ENCODE measurements around the gene IRF4. TPM values are rescaled to one million over a fixed set of nuclear protein-coding genes. Genes with fewer than 3 reads are reported as not detected.

Gene IRF4
- polyA plus RNA-seq, 1 of the 3 experiments (the other 2 are of a cell fraction): not detected

DNA sequence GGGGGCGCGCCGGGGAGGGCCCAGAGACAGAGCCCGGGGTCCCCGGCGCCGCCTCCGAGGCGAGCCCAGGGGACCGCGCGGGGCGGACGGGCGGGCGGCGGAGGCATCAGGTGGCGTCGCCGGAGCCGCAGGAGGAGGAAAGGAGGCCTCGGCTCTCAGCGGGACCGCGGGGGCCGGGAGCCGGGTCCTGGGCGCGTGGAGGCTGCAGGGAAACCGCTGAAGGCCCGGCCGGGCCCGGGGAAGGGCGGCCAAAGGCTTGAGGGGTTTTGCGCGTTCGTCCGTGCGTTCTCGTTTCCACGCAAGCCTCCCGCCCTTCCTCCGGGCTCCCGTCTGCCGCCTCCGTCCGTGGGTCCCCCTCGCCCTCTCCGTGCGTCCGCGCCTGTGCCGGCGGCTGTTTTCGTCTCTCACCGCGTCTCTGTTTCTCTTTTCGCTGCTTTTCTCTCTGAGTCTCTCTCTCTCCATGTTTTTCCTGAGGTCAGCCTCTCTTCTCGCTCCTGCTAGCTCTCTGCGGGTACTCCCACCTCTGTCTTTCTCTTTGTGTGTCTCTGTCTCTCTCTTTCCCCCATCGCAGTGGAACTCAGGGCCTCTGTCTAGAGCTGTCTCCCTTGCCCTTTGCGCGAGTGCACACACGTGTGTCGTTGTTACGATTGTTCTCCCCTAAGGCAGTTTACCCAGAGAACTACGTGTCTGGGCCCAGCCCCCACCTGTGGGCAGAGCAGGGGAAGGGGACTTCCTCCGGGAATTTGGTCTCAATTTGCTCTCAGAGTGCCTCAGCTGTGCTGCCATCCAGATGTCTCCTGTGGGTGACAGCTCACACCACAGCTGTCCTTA is 2.1 kb downstream of the IRF4 start:
- Histone ChIP-seq H4K20me1 (ENCODE audit: insufficient read depth) (no peaks in the 10 kb centered on the region), H3K9me2 (no peaks in the 10 kb centered on the region), H3K27me3 (ENCODE audit: insufficient read depth) (peaks cover 90% of the 10 kb centered on the region), H3K79me2 (ENCODE audit: insufficient read depth) (no peaks in the 10 kb centered on the region), H3K27ac (ENCODE audit: low read depth in 2 of 2, low read length in 1 of 2) (no peak overlapping the region), H3F3A (replicated peaks; ENCODE audit: insufficient read depth) (no peaks in the 10 kb centered on the region), H3K36me3 (replicated peaks in 1 of 2; ENCODE audit: control insufficient read depth in 1 of 2, insufficient read depth in 2 of 2, low read length in 1 of 2) (no peaks in the 10 kb centered on the region), H3K4me2 (peak overlapping the region; percentile 37; the same call in 1 of the 2 replicates), H3K9ac (no peak overlapping the region), H3K9me3 (no peaks in the 10 kb centered on the region), H3K4me3 (ENCODE audit: low read depth in 2 of 2, low read length in 1 of 2) (no peak overlapping the region), H2AFZ (ENCODE audit: low read depth) (no peak overlapping the region), H3K4me1 (ENCODE audit: control insufficient read depth in 1 of 2, insufficient read depth in 2 of 2, low read depth in 1 of 2, low read length in 1 of 2) (no peaks in the 10 kb centered on the region)
- ChIA-PET CTCF (interaction anchor here (1.0 kb wide), 1 partner anchor 33 kb away, joined by 4 read pairs; no protein-coding TSS in a partner anchor), POLR2A (no interaction called here)
- 9% methylated on average over 26 of the region's 68 CpGs for WGBS (ENCODE audit: low lambda C conversion rate)
- TF ChIP-seq FOXJ3 (CRISPR knock-in tag; IDR thresholded peaks at IDR 0.05) (no peak), MXI1 (IDR thresholded peaks at IDR 0.05; ENCODE audit: low read depth, low read length) (no peak), RCOR1 (IDR thresholded peaks at IDR 0.05; ENCODE audit: low read length) (no peak), SMC3 (IDR thresholded peaks at IDR 0.05; ENCODE audit: low read depth, low read length) (no peak), TAF1 (IDR thresholded peaks at IDR 0.05; ENCODE audit: borderline replicate concordance, low read depth, low read length) (no peak), CHD2 (IDR thresholded peaks at IDR 0.05; ENCODE audit: low read length, partially characterized antibody) (no peak), EZH2phosphoT487 (IDR thresholded peaks at IDR 0.05; ENCODE audit: borderline replicate concordance, low read depth) (no peak), NFIC (IDR thresholded peaks at IDR 0.05; ENCODE audit: borderline replicate concordance) (no peak), NRF1 (IDR thresholded peaks at IDR 0.05; ENCODE audit: low read depth, low read length) (no peak), MEF2A (IDR thresholded peaks at IDR 0.05; ENCODE audit: borderline replicate concordance, low read depth) (no peak), GATA2 (CRISPR knock-in tag; IDR thresholded peaks at IDR 0.05) (no peak), RXRA (IDR thresholded peaks at IDR 0.05; ENCODE audit: borderline replicate concordance, low read depth) (no peak)
- TF ChIP-seq, protein P1, sequence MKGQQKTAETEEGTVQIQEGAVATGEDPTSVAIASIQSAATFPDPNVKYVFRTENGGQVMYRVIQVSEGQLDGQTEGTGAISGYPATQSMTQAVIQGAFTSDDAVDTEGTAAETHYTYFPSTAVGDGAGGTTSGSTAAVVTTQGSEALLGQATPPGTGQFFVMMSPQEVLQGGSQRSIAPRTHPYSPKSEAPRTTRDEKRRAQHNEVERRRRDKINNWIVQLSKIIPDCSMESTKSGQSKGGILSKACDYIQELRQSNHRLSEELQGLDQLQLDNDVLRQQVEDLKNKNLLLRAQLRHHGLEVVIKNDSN (IDR thresholded peaks at IDR 0.05; ENCODE audit: borderline replicate concordance, low read depth): no peak
- TF ChIP-seq, protein P2, sequence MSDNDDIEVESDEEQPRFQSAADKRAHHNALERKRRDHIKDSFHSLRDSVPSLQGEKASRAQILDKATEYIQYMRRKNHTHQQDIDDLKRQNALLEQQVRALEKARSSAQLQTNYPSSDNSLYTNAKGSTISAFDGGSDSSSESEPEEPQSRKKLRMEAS (IDR thresholded peaks at IDR 0.05; ENCODE audit: low read depth): no peak
- TF ChIP-seq, protein P3, sequence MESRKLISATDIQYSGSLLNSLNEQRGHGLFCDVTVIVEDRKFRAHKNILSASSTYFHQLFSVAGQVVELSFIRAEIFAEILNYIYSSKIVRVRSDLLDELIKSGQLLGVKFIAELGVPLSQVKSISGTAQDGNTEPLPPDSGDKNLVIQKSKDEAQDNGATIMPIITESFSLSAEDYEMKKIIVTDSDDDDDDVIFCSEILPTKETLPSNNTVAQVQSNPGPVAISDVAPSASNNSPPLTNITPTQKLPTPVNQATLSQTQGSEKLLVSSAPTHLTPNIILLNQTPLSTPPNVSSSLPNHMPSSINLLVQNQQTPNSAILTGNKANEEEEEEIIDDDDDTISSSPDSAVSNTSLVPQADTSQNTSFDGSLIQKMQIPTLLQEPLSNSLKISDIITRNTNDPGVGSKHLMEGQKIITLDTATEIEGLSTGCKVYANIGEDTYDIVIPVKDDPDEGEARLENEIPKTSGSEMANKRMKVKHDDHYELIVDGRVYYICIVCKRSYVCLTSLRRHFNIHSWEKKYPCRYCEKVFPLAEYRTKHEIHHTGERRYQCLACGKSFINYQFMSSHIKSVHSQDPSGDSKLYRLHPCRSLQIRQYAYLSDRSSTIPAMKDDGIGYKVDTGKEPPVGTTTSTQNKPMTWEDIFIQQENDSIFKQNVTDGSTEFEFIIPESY (IDR thresholded peaks at IDR 0.05; ENCODE audit: borderline replicate concordance, low read depth): no peak
- TF ChIP-seq, protein P4, sequence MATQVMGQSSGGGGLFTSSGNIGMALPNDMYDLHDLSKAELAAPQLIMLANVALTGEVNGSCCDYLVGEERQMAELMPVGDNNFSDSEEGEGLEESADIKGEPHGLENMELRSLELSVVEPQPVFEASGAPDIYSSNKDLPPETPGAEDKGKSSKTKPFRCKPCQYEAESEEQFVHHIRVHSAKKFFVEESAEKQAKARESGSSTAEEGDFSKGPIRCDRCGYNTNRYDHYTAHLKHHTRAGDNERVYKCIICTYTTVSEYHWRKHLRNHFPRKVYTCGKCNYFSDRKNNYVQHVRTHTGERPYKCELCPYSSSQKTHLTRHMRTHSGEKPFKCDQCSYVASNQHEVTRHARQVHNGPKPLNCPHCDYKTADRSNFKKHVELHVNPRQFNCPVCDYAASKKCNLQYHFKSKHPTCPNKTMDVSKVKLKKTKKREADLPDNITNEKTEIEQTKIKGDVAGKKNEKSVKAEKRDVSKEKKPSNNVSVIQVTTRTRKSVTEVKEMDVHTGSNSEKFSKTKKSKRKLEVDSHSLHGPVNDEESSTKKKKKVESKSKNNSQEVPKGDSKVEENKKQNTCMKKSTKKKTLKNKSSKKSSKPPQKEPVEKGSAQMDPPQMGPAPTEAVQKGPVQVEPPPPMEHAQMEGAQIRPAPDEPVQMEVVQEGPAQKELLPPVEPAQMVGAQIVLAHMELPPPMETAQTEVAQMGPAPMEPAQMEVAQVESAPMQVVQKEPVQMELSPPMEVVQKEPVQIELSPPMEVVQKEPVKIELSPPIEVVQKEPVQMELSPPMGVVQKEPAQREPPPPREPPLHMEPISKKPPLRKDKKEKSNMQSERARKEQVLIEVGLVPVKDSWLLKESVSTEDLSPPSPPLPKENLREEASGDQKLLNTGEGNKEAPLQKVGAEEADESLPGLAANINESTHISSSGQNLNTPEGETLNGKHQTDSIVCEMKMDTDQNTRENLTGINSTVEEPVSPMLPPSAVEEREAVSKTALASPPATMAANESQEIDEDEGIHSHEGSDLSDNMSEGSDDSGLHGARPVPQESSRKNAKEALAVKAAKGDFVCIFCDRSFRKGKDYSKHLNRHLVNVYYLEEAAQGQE (IDR thresholded peaks at IDR 0.05; ENCODE audit: low read depth, low read length): no peak
- TF ChIP-seq, protein P5, sequence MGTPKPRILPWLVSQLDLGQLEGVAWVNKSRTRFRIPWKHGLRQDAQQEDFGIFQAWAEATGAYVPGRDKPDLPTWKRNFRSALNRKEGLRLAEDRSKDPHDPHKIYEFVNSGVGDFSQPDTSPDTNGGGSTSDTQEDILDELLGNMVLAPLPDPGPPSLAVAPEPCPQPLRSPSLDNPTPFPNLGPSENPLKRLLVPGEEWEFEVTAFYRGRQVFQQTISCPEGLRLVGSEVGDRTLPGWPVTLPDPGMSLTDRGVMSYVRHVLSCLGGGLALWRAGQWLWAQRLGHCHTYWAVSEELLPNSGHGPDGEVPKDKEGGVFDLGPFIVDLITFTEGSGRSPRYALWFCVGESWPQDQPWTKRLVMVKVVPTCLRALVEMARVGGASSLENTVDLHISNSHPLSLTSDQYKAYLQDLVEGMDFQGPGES (IDR thresholded peaks at IDR 0.05; ENCODE audit: low read depth, low read length): no peak
- no peak for DNase-seq

Data from SK-N-SH (cell line).